Type B pancreatic cell (in vitro differentiated cells): ENCODE data around the gene LSS. TPM values are rescaled to one million over a fixed set of nuclear protein-coding genes. Genes with fewer than 3 reads are reported as not detected.
"Not testable (repeated sequence)": the region's sequence is repeated elsewhere in the genome, so short reads cannot be mapped to it uniquely, and the experiment has no call there.

ENCODE experiments used
- DNase-seq: peaks from one replicate; pipeline ENCODE4 v3.0.0; 2021; ENCODE audit warnings: mixed read lengths; ENCODE audit not compliant: unreplicated experiment; ENCODE audit errors: extremely low spot score
- H3K27ac Mint-ChIP-seq: 2 replicates; pipeline ENCODE4 v1.8.0; 2021; ENCODE audit warnings: mild to moderate bottlenecking, mixed read lengths
- H3K27me3 Mint-ChIP-seq: 2 replicates; pipeline ENCODE4 v1.8.0; 2021; ENCODE audit warnings: mixed read lengths
- H3K36me3 Mint-ChIP-seq: 2 replicates; pipeline ENCODE4 v1.8.0; 2021; ENCODE audit warnings: mixed read lengths
- H3K4me1 Mint-ChIP-seq: one replicate; pipeline ENCODE4 v1.8.0; 2021; ENCODE audit warnings: mixed read lengths; ENCODE audit not compliant: unreplicated experiment
- H3K4me3 Mint-ChIP-seq: 2 replicates; pipeline ENCODE4 v1.8.0; 2021; ENCODE audit warnings: mild to moderate bottlenecking, mixed read lengths
- H3K9me3 Mint-ChIP-seq: 2 replicates; pipeline ENCODE4 v1.8.0; 2021; ENCODE audit warnings: mixed read lengths
- total RNA-seq: library from RNA; stranded (reverse); gene quantifications from 2 replicates; pipeline ENCODE4 v1.2.1, GENCODE V29; 2021; ENCODE audit warnings: low replicate concordance
- TF ChIP-seq, protein P1 (sequence below): fragments of 200-600 bp; sonication (generic); conservative IDR thresholded peaks from 2 replicates; pipeline ENCODE4 v1.5.0; 2021; ENCODE audit warnings: antibody characterized with exemption, mild to moderate bottlenecking

The LSS gene
- total RNA-seq, 1 donor from 2014 or later, result 70.2 TPM

DNA sequence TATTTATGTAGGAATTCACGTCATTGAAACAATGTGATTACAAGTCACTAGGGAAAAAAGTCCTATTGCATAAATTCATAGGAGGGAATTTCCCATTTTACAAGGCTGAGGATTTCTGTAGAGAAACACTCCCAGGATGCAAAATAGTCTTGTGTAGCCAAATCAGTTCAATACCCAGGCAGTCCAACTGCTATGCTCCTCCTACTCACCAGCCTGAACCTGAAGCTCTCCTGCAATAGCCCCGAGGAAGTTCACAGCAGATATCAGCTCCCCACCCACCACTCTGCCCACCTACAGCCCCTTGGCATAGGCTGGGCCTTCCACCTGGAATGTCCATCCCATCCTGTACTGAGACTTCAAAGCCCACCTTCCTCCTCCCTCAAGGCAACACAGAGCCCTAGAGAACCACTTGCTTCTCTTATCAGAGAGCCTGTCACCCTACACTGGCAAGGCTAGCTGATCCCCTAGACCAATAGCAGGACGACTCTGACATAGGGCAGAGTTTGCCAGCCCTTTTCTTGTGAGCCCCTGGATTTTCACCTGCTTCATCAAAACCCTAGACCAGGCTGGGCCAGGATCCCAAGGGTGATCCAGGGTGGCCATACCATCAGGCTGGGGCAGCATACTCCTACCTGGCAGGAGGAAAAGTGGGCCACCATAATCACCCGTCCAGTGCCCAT, 1.5 kb downstream of the LSS start:
- peak; percentile 58 for DNase-seq
- Mint-ChIP-seq H3K9me3 (peaks cover 6% of the 10 kb centered on the region), H3K27ac (peak overlapping the region; percentile 79), H3K36me3 (peaks cover 31% of the 10 kb centered on the region), H3K4me1 (peaks cover 31% of the 10 kb centered on the region), H3K27me3 (no peaks in the 10 kb centered on the region), H3K4me3 (peak overlapping the region; percentile 85)
- TF ChIP-seq, protein P1, sequence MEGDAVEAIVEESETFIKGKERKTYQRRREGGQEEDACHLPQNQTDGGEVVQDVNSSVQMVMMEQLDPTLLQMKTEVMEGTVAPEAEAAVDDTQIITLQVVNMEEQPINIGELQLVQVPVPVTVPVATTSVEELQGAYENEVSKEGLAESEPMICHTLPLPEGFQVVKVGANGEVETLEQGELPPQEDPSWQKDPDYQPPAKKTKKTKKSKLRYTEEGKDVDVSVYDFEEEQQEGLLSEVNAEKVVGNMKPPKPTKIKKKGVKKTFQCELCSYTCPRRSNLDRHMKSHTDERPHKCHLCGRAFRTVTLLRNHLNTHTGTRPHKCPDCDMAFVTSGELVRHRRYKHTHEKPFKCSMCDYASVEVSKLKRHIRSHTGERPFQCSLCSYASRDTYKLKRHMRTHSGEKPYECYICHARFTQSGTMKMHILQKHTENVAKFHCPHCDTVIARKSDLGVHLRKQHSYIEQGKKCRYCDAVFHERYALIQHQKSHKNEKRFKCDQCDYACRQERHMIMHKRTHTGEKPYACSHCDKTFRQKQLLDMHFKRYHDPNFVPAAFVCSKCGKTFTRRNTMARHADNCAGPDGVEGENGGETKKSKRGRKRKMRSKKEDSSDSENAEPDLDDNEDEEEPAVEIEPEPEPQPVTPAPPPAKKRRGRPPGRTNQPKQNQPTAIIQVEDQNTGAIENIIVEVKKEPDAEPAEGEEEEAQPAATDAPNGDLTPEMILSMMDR, result no peak

DNA sequence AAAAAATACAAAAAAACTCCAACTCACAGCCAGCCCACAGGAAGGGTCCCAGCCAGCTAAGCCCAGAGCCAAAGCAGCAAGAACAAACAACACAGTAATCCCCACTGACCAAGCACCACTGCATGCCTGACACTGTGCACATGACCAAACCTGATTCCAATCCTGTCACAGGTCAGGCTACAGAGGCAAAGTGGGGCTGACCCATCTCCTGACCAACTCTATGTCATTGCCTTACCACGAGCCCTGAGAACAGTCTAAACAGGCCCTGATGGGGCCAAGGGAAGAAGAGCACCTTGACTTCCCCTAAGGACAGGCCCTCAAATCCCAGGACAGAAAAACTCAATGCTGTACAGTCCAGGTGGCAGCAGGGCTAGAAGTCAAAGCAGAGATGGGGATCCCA, 2.4 kb downstream of the LSS start:
- DNase-seq, result no peak
- Mint-ChIP-seq H3K36me3 (peaks cover 22% of the 10 kb centered on the region), H3K4me1 (peaks cover 31% of the 10 kb centered on the region), H3K9me3 (peaks cover 2% of the 10 kb centered on the region), H3K27me3 (no peaks in the 10 kb centered on the region), H3K27ac (peak overlapping the region; percentile 79), H3K4me3 (peak overlapping the region; percentile 85)
- TF ChIP-seq, protein P1, result no peak

DNA sequence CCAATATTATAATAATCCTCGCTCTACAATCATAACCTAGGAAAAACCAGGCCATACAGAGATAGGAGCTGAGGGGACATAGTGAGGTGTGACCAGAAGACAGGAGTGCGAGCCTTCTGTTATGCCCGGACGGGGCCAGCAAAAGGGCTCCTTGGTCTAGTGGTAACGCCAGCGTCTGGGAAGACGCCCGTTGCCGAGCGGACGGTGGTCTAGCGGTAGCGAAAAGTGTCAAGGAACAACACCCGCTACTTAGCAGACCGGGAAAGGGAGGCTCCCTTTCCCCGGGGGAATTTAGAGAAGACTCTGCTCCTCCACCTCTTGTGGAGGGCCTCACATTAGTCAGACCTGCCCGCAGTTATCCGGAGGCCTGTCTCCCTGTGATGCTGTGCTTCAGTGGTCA, 4.9 kb downstream of the LSS start:
- peaks cover 14% of the 10 kb centered on the region for H3K36me3 Mint-ChIP-seq
- H3K9me3 Mint-ChIP-seq, result not testable (repeated sequence)

DNA sequence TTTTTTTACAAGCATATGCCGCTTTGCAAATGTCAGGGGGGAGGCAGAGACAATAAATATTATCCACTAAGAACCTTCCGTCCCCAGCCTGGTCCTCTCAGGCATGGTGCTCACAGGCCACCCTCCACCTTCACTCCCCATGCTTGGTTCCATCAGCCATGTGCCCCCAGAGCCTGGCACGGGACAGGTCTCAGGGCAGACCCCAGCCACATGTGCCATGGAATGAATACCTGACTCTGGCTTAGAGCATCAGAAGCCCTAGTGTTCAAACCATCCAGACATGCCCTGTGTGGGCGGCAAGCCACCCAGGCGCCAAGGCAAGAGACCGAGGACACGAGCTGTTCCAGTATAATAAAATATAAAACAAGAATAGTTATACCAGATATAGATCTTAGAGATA, 5.4 kb downstream of the LSS start:
- peak; percentile 27 for DNase-seq
- Mint-ChIP-seq H3K27ac (no peak overlapping the region), H3K27me3 (no peaks in the 10 kb centered on the region), H3K36me3 (peaks cover 14% of the 10 kb centered on the region), H3K4me3 (no peak overlapping the region), H3K4me1 (peaks cover 27% of the 10 kb centered on the region), H3K9me3 (no peaks in the 10 kb centered on the region)
- TF ChIP-seq, protein P1, result no peak

More for the DNA sequence above, 4.9 kb downstream of the LSS start:
- H3K27me3 Mint-ChIP-seq, H3K4me3 Mint-ChIP-seq: not testable (repeated sequence)
- DNase-seq, result peak; percentile 62
- Mint-ChIP-seq H3K27ac (peak overlapping the region; percentile 58), H3K4me1 (peaks cover 27% of the 10 kb centered on the region)

DNA sequence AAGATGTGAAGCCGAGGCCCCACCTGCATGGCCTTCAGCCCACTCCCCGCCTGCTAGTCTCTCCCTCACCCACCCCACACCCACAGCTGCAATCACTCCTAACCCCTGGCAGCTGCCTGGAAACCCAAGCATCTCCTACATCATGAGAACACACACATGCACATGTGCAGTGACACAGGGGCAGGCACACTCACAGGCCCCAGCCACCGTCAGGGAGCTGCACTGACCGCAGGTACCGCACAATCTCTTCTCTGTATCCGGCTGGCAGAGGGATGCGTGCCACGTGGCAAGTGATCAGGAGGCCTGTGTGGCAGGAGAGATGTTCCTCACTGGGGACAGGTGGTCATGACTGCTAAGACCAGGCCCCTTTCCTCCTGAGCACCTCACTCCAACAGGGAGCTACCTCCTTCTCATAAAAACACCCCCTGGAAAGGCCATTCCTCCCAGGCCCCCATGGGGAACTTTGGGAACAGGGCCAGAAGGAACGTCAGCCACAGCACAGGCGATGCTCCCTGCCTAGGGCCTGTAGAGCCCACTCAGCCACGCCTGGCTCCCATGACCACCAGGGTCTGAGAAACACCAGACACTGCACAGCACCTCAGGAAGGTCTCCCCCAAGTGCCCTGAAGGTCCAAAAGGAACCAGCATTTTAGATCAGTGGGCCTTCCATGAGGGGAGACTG, 6.0 kb downstream of the LSS start:
- H3K4me3 Mint-ChIP-seq, result no peak overlapping the region
- H3K9me3 Mint-ChIP-seq, result no peaks in the 10 kb centered on the region
- no peak overlapping the region for H3K27ac Mint-ChIP-seq
- peaks cover 25% of the 10 kb centered on the region for H3K4me1 Mint-ChIP-seq
- peak; percentile 69 for DNase-seq
- TF ChIP-seq, protein P1, result no peak
- no peaks in the 10 kb centered on the region for H3K27me3 Mint-ChIP-seq
- H3K36me3 Mint-ChIP-seq, result peaks cover 14% of the 10 kb centered on the region

DNA sequence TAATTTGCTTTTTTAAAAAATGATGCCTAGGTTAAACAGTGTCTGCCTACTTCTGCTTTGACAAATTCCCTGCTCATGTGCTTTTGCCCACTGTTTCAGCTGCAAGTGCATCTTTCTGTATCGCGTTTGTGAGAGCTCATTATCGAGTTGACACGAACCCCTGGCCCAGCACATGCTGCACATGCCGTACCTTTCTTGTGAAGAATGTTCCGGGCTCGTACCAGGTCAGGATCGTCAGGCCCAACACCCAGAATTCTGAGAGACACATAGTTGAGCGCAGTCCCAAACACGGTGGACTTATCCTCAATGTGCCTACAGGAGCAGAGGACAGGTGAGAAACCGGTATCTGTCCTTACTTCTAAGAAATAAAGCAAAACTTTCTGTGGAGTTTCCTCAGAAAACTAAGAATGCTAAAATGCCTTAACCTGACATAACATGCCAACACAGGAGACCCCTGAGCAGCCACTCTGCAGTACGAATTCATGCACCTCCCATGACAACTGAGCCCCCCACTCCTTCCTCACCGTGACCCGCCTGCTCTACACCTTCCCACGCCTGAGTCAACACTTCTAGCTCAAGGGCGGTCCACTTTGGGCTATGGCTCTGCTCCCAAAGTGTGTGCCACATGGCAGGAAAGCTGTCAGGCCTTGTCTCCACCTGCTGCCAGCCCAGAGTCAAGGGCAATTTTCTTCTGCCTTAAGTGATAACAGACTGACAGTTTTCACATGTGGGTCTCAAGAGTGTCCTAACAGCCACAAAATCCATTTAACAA, 6.7 kb downstream of the LSS start:
- Mint-ChIP-seq H3K36me3 (peaks cover 14% of the 10 kb centered on the region), H3K27ac (no peak overlapping the region)
- TF ChIP-seq, protein P1, result no peak

More for the DNA sequence above, 6.7 kb downstream of the LSS start:
- Mint-ChIP-seq H3K9me3 (no peaks in the 10 kb centered on the region), H3K27me3 (no peaks in the 10 kb centered on the region), H3K4me1 (peaks cover 17% of the 10 kb centered on the region), H3K4me3 (no peak overlapping the region)
- peak; percentile 60 for DNase-seq
